Measurements from ENCODE around the gene TAAR8.
"Not testable (repeated sequence)": the region's sequence is repeated elsewhere in the genome, so short reads cannot be mapped to it uniquely, and the experiment has no call there.

Gene TAAR8

GRCh38 chr6:132592855-132593254, 40.4 kb downstream of the TAAR8 start:
- no peaks in the 10 kb centered on the region for H3K9me3 ChIP-seq (ENCODE audit: control insufficient read depth, low read length)
- no peaks in the 10 kb centered on the region for H3K27me3 ChIP-seq (ENCODE audit: control insufficient read depth, insufficient read depth, low read length)
- no peak overlapping the region for H2AFZ ChIP-seq
- no peak overlapping the region for H3K9ac ChIP-seq
- no peak overlapping the region for H3K27ac ChIP-seq
- H3K36me3 ChIP-seq (ENCODE audit: control insufficient read depth, insufficient read depth, low read length) = no peaks in the 10 kb centered on the region
- no peaks in the 10 kb centered on the region for H3K4me1 ChIP-seq
- no peaks in the 10 kb centered on the region for H3K79me2 ChIP-seq
- H3K4me3 ChIP-seq (ENCODE audit: low read depth, low read length) = no peak overlapping the region
- no peak for TF ChIP-seq CTCF (IDR thresholded peaks at IDR 0.05)
- no peak overlapping the region for H3K4me2 ChIP-seq (ENCODE audit: low read length)

DNA sequence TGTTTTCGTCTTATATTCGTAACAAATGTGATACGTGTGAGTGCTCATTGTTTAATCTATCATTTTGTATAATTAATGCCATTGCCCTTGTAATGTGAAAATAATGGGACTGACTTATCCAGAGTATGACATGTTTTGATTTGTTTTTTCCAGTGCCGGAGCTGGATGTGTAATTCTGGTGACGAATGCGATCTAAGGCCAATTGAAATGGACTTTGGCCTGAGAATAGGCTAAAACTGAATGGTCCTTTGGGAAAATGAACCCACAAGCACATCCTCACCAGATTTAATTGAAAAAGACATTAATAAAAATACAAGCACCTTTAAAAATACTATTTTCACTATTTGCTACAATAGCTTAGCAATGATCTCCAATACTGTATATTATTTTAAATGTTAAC, 43.7 kb downstream of the TAAR8 start:
- H3K79me2 ChIP-seq = no peaks in the 10 kb centered on the region
- H3K4me1 ChIP-seq = no peaks in the 10 kb centered on the region
- H3K4me3 ChIP-seq (ENCODE audit: low read depth, low read length) = no peak overlapping the region
- TF ChIP-seq CTCF (IDR thresholded peaks at IDR 0.05) = no peak
- H3K36me3 ChIP-seq (ENCODE audit: control insufficient read depth, insufficient read depth, low read length) = no peaks in the 10 kb centered on the region
- H3K9ac ChIP-seq = no peak overlapping the region
- H3K27me3 ChIP-seq (ENCODE audit: control insufficient read depth, insufficient read depth, low read length) = no peaks in the 10 kb centered on the region
- no peak overlapping the region for H3K27ac ChIP-seq
- H3K9me3 ChIP-seq (ENCODE audit: control insufficient read depth, low read length) = no peaks in the 10 kb centered on the region
- H2AFZ ChIP-seq = no peak overlapping the region
- no peak overlapping the region for H3K4me2 ChIP-seq (ENCODE audit: low read length)

DNA sequence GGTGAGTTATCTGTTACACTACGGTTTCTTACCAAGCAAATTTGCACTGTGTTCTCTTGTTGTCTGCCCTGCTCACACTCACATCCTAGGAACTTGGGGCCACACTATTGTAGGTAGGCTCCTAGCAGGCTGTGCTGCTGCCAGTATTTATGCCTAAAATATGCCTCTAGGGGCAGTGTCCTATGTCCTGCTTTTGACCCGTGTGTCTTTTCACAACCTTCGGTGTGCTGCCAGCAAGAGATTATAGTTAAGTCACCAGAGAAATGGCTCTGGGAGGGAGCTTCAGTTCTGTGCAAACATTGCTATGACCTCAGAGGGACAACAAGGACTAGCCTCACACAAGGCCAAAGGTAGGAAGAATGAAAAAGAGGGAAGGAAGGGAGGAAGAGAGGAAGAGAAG, 46.0 kb downstream of the TAAR8 start:
- no peaks in the 10 kb centered on the region for H3K9me3 ChIP-seq (ENCODE audit: control insufficient read depth, low read length)
- H3K4me2 ChIP-seq (ENCODE audit: low read length) = no peak overlapping the region
- no peak overlapping the region for H3K9ac ChIP-seq
- TF ChIP-seq CTCF (IDR thresholded peaks at IDR 0.05) = no peak
- H3K4me1 ChIP-seq = no peaks in the 10 kb centered on the region
- H3K79me2 ChIP-seq = no peaks in the 10 kb centered on the region
- H3K27ac ChIP-seq = no peak overlapping the region
- H2AFZ ChIP-seq = no peak overlapping the region
- H3K27me3 ChIP-seq (ENCODE audit: control insufficient read depth, insufficient read depth, low read length) = no peaks in the 10 kb centered on the region
- H3K36me3 ChIP-seq (ENCODE audit: control insufficient read depth, insufficient read depth, low read length) = no peaks in the 10 kb centered on the region
- no peak overlapping the region for H3K4me3 ChIP-seq (ENCODE audit: low read depth, low read length)

GRCh38 chr6:132600900-132601299, 48.4 kb downstream of the TAAR8 start:
- not testable (repeated sequence) for H3K27me3 ChIP-seq (ENCODE audit: control insufficient read depth, insufficient read depth, low read length); H2AFZ ChIP-seq; H3K36me3 ChIP-seq (ENCODE audit: control insufficient read depth, insufficient read depth, low read length); H3K4me2 ChIP-seq (ENCODE audit: low read length); H3K27ac ChIP-seq; H3K9me3 ChIP-seq (ENCODE audit: control insufficient read depth, low read length); H3K4me1 ChIP-seq; H3K79me2 ChIP-seq; H3K9ac ChIP-seq; H3K4me3 ChIP-seq (ENCODE audit: low read depth, low read length)

All from parathyroid adenoma (tissue), 2 donors.